Calu3 (cell line): ENCODE results near the gene GET4. TPM values are rescaled to one million over a fixed set of nuclear protein-coding genes. Genes with fewer than 3 reads are reported as not detected.

Experiments used
- Bru-seq: library from RNA; stranded (reverse); fragments of 400-500 nt; gene quantifications from one replicate; lab custom pipeline; 2021; lab: Mats Ljungman, UMichigan
- BruChase-seq, 2 experiments: library from RNA; stranded (reverse); fragments of 400-500 nt; gene quantifications; one replicate each; lab custom pipeline; 2021; lab: Mats Ljungman, UMichigan
- BruUV-seq: library from RNA; stranded (reverse); fragments of 400-500 nt; replicated peaks from 2 replicates; lab custom pipeline; 2021; lab: Mats Ljungman, UMichigan
- CTCF ChIA-PET: fragments of 300-600 bp; sonication (Branson Sonifier 250); formaldehyde crosslinking; loops from one replicate; lab custom pipeline; 2022; ENCODE audit warnings: antibody characterized with exemption; lab: Charles Lee
- DNase-seq: peaks from one replicate; pipeline ENCODE4 v3.0.0; 2022
- H3K27ac Mint-ChIP-seq: one replicate; pipeline ENCODE4 v1.8.0; 2022; ENCODE audit warnings: mixed read lengths; ENCODE audit not compliant: unreplicated experiment
- H3K27me3 Mint-ChIP-seq: one replicate; pipeline ENCODE4 v1.8.0; 2022; ENCODE audit warnings: mixed read lengths; ENCODE audit not compliant: unreplicated experiment
- H3K36me3 Mint-ChIP-seq: one replicate; pipeline ENCODE4 v1.8.0; 2022; ENCODE audit warnings: mild to moderate bottlenecking, moderate library complexity, mixed read lengths; ENCODE audit not compliant: insufficient read depth, unreplicated experiment
- H3K4me1 Mint-ChIP-seq: one replicate; pipeline ENCODE4 v1.8.0; 2022; ENCODE audit warnings: mild to moderate bottlenecking, low read depth, mixed read lengths; ENCODE audit not compliant: unreplicated experiment
- H3K4me3 Mint-ChIP-seq: one replicate; pipeline ENCODE4 v1.8.0; 2022; ENCODE audit warnings: mild to moderate bottlenecking, low read depth, moderate library complexity, mixed read lengths; ENCODE audit not compliant: unreplicated experiment
- H3K9me3 Mint-ChIP-seq: one replicate; pipeline ENCODE4 v1.8.0; 2022; ENCODE audit warnings: low read depth, mixed read lengths; ENCODE audit not compliant: unreplicated experiment
- intact Hi-C: fragments of 100-400 bp; cut with micrococcal nuclease; formaldehyde crosslinking; loops from one replicate; pipeline ENCODE4 v1.10.0; 2022; ENCODE audit not compliant: unreplicated experiment
- long read RNA-seq: library from polyadenylated mRNA; stranded (forward); transcript quantifications from one replicate; pipeline ENCODE4 v2.0.0, GENCODE V29; 2022
- total RNA-seq: library from RNA; stranded (reverse); gene quantifications from 2 replicates; pipeline ENCODE4 v1.2.3, GENCODE V29; 2022
- TF ChIP-seq, protein P1 (sequence below): fragments of 200-600 bp; IDR thresholded peaks from one replicate; pipeline ENCODE4 v1.8.0; 2022; ENCODE audit warnings: antibody characterized with exemption; ENCODE audit not compliant: unreplicated experiment

The GET4 gene, protein sequence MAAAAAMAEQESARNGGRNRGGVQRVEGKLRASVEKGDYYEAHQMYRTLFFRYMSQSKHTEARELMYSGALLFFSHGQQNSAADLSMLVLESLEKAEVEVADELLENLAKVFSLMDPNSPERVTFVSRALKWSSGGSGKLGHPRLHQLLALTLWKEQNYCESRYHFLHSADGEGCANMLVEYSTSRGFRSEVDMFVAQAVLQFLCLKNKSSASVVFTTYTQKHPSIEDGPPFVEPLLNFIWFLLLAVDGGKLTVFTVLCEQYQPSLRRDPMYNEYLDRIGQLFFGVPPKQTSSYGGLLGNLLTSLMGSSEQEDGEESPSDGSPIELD
- total RNA-seq (145 and 167 TPM in 2 replicates), Bru-seq, nascent RNA (percentile 89 among the genes with signal in this experiment), BruChase-seq, experiment 1, labeled RNA remaining after a 6-hour chase (percentile 97 among the genes with signal in this experiment), BruChase-seq, experiment 2, labeled RNA remaining after a 2-hour chase (percentile 97 among the genes with signal in this experiment)
- long read RNA-seq, full-length matches to known transcripts: 206 of 1,789 reads
- long read RNA-seq, partial matches to known transcripts: 1,561 of 1,789 reads
- long read RNA-seq, other reads (novel, unspliced or antisense): 22 of 1,789 reads

DNA sequence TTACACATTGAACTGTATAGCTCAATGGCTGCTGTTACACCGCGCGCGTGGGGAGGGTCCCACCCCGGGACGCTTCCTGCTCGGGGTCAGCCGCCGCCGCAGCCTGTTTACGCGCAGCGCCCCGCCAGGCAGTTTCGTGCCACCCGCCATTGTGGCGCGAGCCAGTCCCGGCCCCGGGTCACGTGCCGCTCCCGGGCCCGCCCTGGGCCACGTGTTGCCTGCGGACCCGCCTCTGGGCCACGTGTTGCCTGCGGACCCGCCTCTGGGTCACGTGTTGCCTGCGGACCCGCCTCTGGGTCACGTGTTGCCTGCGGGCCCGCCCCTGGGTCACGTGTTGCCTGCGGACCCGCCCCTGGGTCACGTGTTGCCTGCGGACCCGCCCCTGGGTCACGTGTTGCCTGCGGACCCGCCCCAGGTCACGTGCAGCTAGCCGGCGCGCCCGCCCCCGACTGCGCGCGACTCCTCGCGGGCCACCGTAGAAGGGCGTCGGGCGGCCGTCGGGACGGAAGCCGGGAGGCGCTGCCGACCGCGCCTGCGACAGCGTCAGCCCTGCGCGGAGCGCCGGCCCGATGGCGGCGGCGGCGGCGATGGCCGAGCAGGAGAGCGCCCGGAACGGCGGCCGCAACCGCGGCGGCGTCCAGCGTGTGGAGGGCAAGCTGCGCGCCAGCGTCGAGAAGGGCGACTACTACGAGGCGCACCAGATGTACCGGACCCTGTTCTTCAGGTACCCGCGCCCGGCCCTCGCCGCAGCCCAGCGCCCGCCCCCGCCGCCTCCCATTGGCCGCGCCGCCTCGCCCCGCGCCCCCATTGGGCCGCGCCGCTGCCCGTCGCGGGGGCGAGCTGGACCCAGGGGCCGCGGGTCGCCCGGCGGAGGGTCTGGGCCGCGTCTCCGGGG, at the start of gene GET4:
Gene GET4, plus strand, starts transcription at position 478 of the 895 bp plus-strand sequence. Its CDS starts 92 bp downstream, at position 570.
- no peaks in the 10 kb centered on the region for H3K27me3 Mint-ChIP-seq
- peaks cover 81% of the 10 kb centered on the region for H3K36me3 Mint-ChIP-seq
- no TSS peak for BruUV-seq
- H3K27ac Mint-ChIP-seq: peak within 1 kb of the TSS; percentile 98
- H3K4me1 Mint-ChIP-seq: peaks cover 19% of the 10 kb centered on the region
- H3K9me3 Mint-ChIP-seq: no peaks in the 10 kb centered on the region
- TF ChIP-seq, protein P1, sequence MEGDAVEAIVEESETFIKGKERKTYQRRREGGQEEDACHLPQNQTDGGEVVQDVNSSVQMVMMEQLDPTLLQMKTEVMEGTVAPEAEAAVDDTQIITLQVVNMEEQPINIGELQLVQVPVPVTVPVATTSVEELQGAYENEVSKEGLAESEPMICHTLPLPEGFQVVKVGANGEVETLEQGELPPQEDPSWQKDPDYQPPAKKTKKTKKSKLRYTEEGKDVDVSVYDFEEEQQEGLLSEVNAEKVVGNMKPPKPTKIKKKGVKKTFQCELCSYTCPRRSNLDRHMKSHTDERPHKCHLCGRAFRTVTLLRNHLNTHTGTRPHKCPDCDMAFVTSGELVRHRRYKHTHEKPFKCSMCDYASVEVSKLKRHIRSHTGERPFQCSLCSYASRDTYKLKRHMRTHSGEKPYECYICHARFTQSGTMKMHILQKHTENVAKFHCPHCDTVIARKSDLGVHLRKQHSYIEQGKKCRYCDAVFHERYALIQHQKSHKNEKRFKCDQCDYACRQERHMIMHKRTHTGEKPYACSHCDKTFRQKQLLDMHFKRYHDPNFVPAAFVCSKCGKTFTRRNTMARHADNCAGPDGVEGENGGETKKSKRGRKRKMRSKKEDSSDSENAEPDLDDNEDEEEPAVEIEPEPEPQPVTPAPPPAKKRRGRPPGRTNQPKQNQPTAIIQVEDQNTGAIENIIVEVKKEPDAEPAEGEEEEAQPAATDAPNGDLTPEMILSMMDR: no peak
- peak; percentile 100 for DNase-seq
- CTCF ChIA-PET: interaction anchor here (0.6 to 1.2 kb wide), 5 partner anchors 60 to 581 kb away, joined by 3 to 4 read pairs (median 3); partner anchors contain the start of gene ADAP1
- intact Hi-C loops: loop anchor here (10.0 kb wide), 1 partner anchor 552 kb away; no protein-coding TSS in a partner anchor
- peak within 1 kb of the TSS; percentile 94 for H3K4me3 Mint-ChIP-seq

DNA sequence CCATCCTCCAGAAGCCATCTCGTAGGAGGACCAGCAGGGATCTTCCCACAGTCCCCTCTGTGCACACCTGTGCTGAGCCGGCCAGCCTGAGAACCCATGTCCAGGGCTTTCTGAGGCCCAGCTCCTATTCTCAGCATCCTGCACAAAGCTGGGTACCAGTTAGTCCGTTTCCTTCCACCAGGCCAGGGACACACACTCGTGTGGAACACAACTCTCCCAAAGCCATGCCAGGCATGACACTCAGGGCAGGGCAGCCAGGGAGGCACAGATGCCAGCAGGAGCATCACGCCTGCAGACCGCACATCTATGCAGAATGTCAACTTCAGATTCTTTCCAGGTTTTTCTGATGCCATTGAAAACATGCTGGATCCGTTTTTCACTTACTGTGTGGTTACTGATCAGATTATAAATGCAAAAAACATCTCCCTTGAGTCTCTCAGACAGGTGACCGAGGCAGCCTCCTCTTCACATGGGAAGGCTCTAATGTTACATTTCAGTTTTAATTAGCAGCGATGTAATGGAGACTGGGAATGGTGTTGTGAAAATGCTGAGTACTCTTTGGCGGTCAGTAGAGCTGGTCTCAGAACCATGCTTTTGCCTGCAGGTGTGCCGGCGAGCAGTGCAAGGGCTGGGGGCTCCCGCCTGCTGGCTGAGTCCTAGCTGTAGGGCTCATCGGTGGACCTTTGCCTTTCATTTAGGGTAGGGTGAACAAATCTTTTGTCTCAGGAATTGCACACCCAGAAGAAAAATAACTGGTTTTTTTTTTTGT, 47.4 kb upstream of the GET4 start:
- no TSS peak for BruUV-seq
- no peaks in the 10 kb centered on the region for H3K27me3 Mint-ChIP-seq
- no peak overlapping the region for H3K27ac Mint-ChIP-seq
- TF ChIP-seq, protein P1: no peak
- H3K4me1 Mint-ChIP-seq: peaks cover 45% of the 10 kb centered on the region
- CTCF ChIA-PET: interaction anchor here (1.0 kb wide), 1 partner anchor 16 kb away, joined by 3 read pairs; no protein-coding TSS in a partner anchor
- H3K36me3 Mint-ChIP-seq: peaks cover 36% of the 10 kb centered on the region
- intact Hi-C loops: no loop called here
- DNase-seq: no peak
- no peaks in the 10 kb centered on the region for H3K9me3 Mint-ChIP-seq
- no peak overlapping the region for H3K4me3 Mint-ChIP-seq

- no TSS peak for BruUV-seq
- peaks cover 43% of the 10 kb centered on the region for H3K4me1 Mint-ChIP-seq
- intact Hi-C loops: loop anchor here (2.0 to 5.0 kb wide), 3 partner anchors 13 to 508 kb away; no protein-coding TSS in a partner anchor
- no peak for DNase-seq
- no peaks in the 10 kb centered on the region for H3K27me3 Mint-ChIP-seq
- H3K27ac Mint-ChIP-seq: peak overlapping the region; percentile 91
- peak overlapping the region; percentile 58 for H3K4me3 Mint-ChIP-seq
- TF ChIP-seq, protein P1: no peak
- H3K36me3 Mint-ChIP-seq: peaks cover 36% of the 10 kb centered on the region
- H3K9me3 Mint-ChIP-seq: no peaks in the 10 kb centered on the region
- CTCF ChIA-PET: no interaction called here
These were observed 46.3 kb upstream of the GET4 start for GRCh38 chr7:830069-830468.
